ENCODE measurements around the gene SERTM2.

The SERTM2 gene

DNA sequence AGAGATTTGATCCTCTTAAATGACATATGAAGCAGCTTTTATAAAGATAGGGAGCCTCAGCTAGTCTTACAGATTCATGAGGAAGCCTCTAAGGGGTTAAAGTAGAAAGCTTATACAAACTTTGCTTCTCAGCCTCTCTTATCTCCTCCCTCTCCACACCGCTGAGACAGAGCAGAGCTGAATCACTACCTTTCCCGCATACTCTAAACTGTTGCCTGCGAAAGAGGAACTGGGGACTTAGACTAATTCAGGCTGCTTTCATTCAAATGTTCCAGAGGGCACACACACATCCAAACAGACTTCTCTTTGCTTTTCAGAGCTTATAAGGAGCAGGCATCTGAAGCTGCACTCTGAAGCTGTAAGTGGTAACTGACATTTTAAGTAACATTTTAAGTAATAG, at the start of gene SERTM2:
Gene SERTM2, plus strand, starts transcription at position 169 of the 400 bp plus-strand sequence. CDS start 7,213 bp downstream, outside the sequence.
- no peak for DNase-seq (ENCODE audit: extremely low spot score, insufficient read length, low read depth)
- FAIRE-seq = peak; percentile 5

GRCh38 chrX:111465669-111466068, 45.8 kb upstream of the SERTM2 start:
- FAIRE-seq (no peak), DNase-seq (ENCODE audit: extremely low spot score, insufficient read length, low read depth) (no peak)

- no peak for FAIRE-seq
- DNase-seq (ENCODE audit: extremely low spot score, insufficient read length, low read depth) = no peak
Observed at GRCh38 chrX:111467896-111468295, 43.5 kb upstream of the SERTM2 start.

GRCh38 chrX:111470681-111471403, 40.6 kb upstream of the SERTM2 start:
- FAIRE-seq (no peak), DNase-seq (ENCODE audit: extremely low spot score, insufficient read length, low read depth) (no peak)

DNA sequence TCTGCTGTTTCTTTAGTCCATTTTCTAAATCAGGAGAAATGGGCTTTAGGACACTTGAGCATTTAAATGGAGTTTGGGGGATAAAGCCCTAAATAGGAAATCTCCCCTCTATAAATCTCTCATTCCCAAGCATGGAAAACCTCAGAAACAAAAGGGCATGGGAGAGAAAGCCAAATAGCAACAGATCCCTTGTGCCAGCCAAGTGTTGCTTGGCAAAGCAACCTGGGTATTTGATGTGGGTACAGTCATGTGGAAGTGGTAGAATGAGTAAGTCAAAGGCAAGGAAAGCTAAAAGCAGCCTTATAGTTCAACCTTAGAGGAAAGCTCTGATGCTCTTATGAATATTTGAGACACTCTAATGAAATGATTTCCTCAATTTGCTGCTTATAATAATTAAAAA, 29.5 kb upstream of the SERTM2 start:
- no peak for FAIRE-seq
- no peak for DNase-seq (ENCODE audit: extremely low spot score, insufficient read length, low read depth)

DNA sequence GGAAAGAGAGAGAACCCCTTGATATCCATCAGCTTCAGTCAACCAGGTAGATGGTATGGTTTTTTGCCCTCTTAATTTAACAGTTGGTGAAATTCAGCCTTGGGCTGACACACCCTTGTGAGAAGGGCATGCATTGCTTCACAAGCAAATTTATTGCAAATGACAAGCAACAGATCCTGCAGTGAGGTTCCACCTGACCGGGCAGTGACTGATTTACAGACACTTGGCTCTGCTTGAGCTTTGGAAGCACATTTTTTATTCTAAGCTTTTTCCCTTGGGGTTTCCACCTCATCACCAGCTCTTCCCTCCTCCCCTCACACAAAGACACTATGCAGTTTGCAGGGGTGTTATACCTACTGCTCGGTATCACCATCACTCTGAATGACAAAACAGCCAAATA, 28.3 kb upstream of the SERTM2 start:
- DNase-seq (ENCODE audit: extremely low spot score, insufficient read length, low read depth) = no peak
- FAIRE-seq = no peak

- DNase-seq (ENCODE audit: extremely low spot score, insufficient read length, low read depth) (no peak), FAIRE-seq (no peak)
Observed at GRCh38 chrX:111483881-111484280, 27.6 kb upstream of the SERTM2 start.

GRCh38 chrX:111490688-111491087, 20.8 kb upstream of the SERTM2 start:
- FAIRE-seq (no peak), DNase-seq (ENCODE audit: extremely low spot score, insufficient read length, low read depth) (no peak)

DNA sequence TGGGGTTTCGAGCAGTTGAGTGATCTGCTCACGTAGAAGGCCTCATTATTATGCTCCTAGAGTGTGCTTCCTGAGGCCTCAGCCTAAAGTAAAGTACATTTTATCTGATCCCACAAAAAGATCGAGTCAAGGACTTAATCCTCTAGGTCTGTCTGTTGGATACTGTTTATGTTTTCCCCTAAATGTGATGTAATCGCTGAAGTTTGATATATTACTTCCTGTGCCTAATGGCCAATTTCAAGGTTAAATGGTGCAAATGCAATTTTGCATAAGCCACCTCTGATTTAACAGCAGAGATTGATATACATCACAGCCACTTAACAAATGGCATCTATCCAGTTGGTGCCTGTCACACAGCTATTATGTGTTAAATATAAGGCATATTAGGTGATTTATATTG, 19.4 kb upstream of the SERTM2 start:
- no peak for DNase-seq (ENCODE audit: extremely low spot score, insufficient read length, low read depth)

GRCh38 chrX:111498538-111499103, 12.8 kb upstream of the SERTM2 start:
- DNase-seq (ENCODE audit: extremely low spot score, insufficient read length, low read depth) = no peak
- no peak for FAIRE-seq

More for the DNA sequence above, 19.4 kb upstream of the SERTM2 start:
- FAIRE-seq = no peak

DNA sequence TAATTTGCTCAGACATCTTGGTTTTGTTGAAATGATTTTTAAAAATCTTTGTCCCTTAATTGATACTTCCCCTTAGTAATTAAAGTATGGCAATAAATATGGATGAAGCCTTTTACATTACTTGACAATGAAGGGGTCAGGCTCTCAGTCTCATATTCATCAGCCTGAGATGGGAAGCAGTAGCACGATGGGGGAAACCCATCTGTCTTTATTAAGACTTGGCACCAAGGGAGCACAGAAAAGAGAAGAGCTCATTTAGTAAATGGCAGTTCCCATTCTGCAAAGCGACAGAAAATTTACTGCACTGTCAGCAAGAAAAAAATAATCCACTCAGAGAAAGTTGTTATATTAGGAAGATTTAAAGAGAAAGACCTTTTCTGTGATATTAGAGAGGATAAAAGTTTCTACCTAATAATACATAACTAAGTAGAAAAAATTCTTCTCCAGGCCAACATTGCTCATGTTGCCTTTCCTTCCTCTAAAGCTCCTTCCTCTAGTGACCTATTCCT, 7.9 kb upstream of the SERTM2 start:
- DNase-seq (ENCODE audit: extremely low spot score, insufficient read length, low read depth) (no peak), FAIRE-seq (no peak)

- DNase-seq (ENCODE audit: extremely low spot score, insufficient read length, low read depth) (no peak), FAIRE-seq (no peak)
Observed at GRCh38 chrX:111504941-111505340, 6.5 kb upstream of the SERTM2 start.

DNA sequence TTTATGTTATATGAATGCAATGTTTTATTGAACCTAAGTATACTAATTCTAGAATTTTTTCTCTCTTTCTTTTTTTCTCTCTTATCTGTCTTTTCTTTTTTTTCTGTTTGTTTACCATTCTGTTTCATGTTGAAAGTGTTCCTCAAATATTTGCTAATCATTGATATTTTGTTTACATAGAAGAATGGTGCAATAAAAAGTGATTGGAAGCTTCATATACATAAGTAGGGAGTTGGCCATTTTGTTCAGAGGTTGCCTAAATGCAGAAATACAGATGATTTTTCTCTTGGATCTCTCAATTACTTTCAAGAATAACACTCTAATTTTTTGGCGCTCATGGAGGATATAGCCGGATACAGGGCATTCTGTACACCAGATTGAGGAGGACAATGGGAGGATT, 5.7 kb upstream of the SERTM2 start:
- DNase-seq (ENCODE audit: extremely low spot score, insufficient read length, low read depth) (no peak), FAIRE-seq (no peak)

- FAIRE-seq (no peak), DNase-seq (ENCODE audit: extremely low spot score, insufficient read length, low read depth) (no peak)
Observed at GRCh38 chrX:111506826-111507225, 4.6 kb upstream of the SERTM2 start.

DNA sequence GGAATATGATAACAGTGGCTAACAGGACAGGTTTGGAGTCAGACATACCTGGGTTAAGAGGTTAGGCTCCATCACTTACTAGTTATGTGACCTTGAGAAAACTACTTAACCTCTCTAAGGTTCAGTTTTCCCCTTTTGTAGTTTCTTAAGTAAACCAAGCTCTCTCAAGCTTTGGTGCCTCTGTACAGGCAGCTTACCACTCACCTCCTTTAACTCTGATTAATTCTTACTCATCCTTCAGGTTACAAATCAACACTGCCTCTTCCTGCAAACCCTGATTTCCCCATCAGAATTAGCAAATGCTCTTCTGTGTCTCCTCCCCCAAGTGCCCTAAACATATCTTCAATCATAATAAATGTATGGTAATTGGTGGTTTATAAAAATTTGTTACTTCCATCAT, 3.5 kb upstream of the SERTM2 start:
- FAIRE-seq (no peak), DNase-seq (ENCODE audit: extremely low spot score, insufficient read length, low read depth) (no peak)

GRCh38 chrX:111515298-111515697, 3.9 kb downstream of the SERTM2 start:
- FAIRE-seq = no peak
- DNase-seq (ENCODE audit: extremely low spot score, insufficient read length, low read depth) = no peak

DNA sequence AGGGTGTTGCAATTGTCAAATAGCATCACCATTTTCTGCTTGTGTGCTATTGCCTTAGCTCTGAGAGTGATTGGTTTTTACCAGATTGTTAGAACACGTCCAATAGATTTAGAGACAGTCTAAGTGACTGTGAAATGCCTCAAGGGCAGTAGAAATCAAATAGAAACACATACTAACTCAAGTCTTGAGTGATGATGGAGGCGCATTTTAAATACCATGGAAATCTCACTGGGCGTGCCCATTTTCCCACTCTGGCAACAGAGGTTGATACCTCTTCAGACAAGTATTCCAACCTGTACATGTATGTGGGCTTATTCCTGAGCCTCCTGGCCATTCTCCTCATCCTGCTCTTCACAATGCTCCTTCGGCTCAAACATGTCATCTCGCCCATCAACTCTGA, 7.2 kb downstream of the SERTM2 start:
- FAIRE-seq = no peak
- no peak for DNase-seq (ENCODE audit: extremely low spot score, insufficient read length, low read depth)

DNA sequence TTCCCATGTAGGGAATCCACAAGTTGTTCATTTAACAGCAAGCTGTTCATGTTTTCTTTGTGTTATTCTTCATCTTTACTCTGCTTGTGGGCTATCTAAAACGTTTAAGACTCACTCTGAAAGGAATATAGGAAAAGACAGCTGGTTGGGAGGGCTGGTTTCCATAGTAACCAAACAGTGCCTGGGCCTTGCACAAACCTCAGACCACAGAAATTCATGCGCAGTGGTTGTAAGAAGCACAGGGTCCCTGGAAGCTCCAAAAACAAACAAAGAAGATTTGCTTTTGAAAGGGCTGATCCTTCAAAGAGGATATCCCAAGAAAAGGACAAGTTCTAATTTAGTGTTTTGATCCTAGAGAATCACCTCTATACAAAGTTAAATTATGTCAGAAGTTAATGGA, 7.8 kb downstream of the SERTM2 start:
- no peak for DNase-seq (ENCODE audit: extremely low spot score, insufficient read length, low read depth)
- FAIRE-seq = no peak

DNA sequence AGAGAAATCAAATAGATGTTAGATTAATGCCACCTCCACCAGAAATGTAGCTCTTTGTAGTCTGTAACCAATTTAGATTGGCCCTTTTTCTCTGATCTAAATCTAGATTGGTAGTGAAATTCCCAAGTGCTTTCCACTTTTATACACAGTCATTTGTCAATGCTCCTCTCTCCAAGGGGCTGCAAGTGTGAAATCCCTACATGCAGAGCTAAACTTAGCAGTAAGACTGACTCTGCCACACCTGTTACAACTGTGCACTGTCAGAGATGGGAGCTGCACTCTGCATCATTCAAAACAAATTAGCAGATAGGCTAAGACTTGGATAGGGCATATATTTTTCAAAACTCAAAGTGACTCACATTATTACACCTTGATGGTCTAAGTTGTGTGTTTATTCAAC, 9.1 kb downstream of the SERTM2 start:
- DNase-seq (ENCODE audit: extremely low spot score, insufficient read length, low read depth) (no peak), FAIRE-seq (no peak)

GRCh38 chrX:111521169-111521568, 9.7 kb downstream of the SERTM2 start:
- FAIRE-seq (no peak), DNase-seq (ENCODE audit: extremely low spot score, insufficient read length, low read depth) (no peak)

- no peak for FAIRE-seq
- DNase-seq (ENCODE audit: extremely low spot score, insufficient read length, low read depth) = no peak
Observed at GRCh38 chrX:111543212-111543741, 31.8 kb downstream of the SERTM2 start.
